K562 (cell line): ENCODE measurements around the gene CCDC69. TPM values are rescaled to one million over a fixed set of nuclear protein-coding genes. Genes with fewer than 3 reads are reported as not detected.

Source experiments
- ATAC-seq: fragments of 200-7000 bp; cut with Tn5 transposase; 3 replicates; pipeline ENCODE4 v1.9.1; 2020; ENCODE audit warnings: moderate library complexity
- BruUV-seq: library from RNA; stranded (reverse); fragments of 400-500 nt; replicated peaks from 2 replicates; lab custom pipeline; 2021; lab: Mats Ljungman, UMichigan
- CTCF ChIA-PET: fragments of 300-600 bp; formaldehyde crosslinking; extraction: SDS; loops from one replicate; lab custom pipeline; 2021; ENCODE audit warnings: low intra/inter-chr PET ratio; lab: Yijun Ruan, JAX
- POLR2A ChIA-PET: fragments of 300-600, 350-650 bp; sonication (Branson Sonifier 250); formaldehyde crosslinking; extraction: SDS; loops from one replicate; lab custom pipeline; 2021; ENCODE audit warnings: antibody characterized with exemption, inconsistent platforms; lab: Yijun Ruan, JAX
- DNase-seq, 4 experiments: peaks; one replicate each; pipeline versions ENCODE4 v3.0.0 to v3.0.0-alpha.2; 2011 to 2018; ENCODE audit warnings: low spot score in 3 of 4, mixed read lengths in 3 of 4; ENCODE audit errors: extremely low read depth in 1 of 4
- FAIRE-seq: peaks from 2 replicates; lab custom pipeline; 2011; peaks lifted over from hg19 to GRCh38; lab: Jason Lieb, UNC
- H2AFZ ChIP-seq: 2 replicates; pipeline ENCODE4 v1.6.0; 2011; ENCODE audit warnings: low read depth, low read length, control low read depth, inconsistent platforms
- H3K27ac ChIP-seq: fragments of 200-600 bp; 3 replicates; pipeline ENCODE4 v1.8.0; 2011; ENCODE audit warnings: low read depth, mild to moderate bottlenecking, control low read depth, inconsistent platforms, low read length, moderate library complexity, mixed read lengths; ENCODE audit errors: extremely low read depth
- H3K27me3 ChIP-seq, 2 experiments: fragments of 300-600 bp in 1 of 2; 2 replicates in 1 of 2; 3 replicates in 1 of 2; pipeline versions ENCODE4 v1.6.0 to v1.8.0; 2011; ENCODE audit warnings: inconsistent platforms in 2 of 2, low read length in 2 of 2, mild to moderate bottlenecking in 1 of 2, mixed read lengths in 1 of 2, moderate library complexity in 1 of 2; ENCODE audit not compliant: control insufficient read depth in 2 of 2, insufficient read depth in 2 of 2
- H3K36me3 ChIP-seq: fragments of 300-600 bp; 3 replicates; pipeline ENCODE4 v1.8.0; 2011; ENCODE audit warnings: mild to moderate bottlenecking, low read length, inconsistent platforms; ENCODE audit not compliant: control insufficient read depth, insufficient read depth
- H3K4me1 ChIP-seq, 2 experiments: fragments of 200-600 bp in 1 of 2; replicated peaks in 1 of 2; 2 replicates in 1 of 2; 3 replicates in 1 of 2; pipeline versions ENCODE4 v1.5.1 to v1.8.0; 2011; ENCODE audit warnings: inconsistent platforms in 2 of 2, low read length in 2 of 2, mild to moderate bottlenecking in 1 of 2, mixed read lengths in 1 of 2, moderate library complexity in 1 of 2; ENCODE audit not compliant: control insufficient read depth in 2 of 2, insufficient read depth in 2 of 2
- H3K4me2 ChIP-seq: 2 replicates; pipeline ENCODE4 v1.6.1; 2011; ENCODE audit warnings: low read length, control low read depth, inconsistent platforms, mixed read lengths; ENCODE audit not compliant: insufficient read depth
- H3K4me3 ChIP-seq: fragments of 200-600 bp; sonication (generic), shearing (Covaris generic); 2 replicates; pipeline ENCODE4 v1.5.1; 2016; ENCODE audit warnings: control low read depth, inconsistent platforms
- H3K79me2 ChIP-seq: fragments of 200-600 bp; 3 replicates; pipeline ENCODE4 v1.8.0; 2011; ENCODE audit warnings: low read length, inconsistent platforms; ENCODE audit not compliant: control insufficient read depth, insufficient read depth
- H3K9ac ChIP-seq, 2 experiments: 2 replicates each; pipeline versions ENCODE4 v1.6.0 to v1.6.1; 2011; ENCODE audit warnings: low read depth in 2 of 2, low read length in 2 of 2, control low read depth in 1 of 2, inconsistent platforms in 1 of 2, mild to moderate bottlenecking in 1 of 2, mixed read lengths in 1 of 2; ENCODE audit not compliant: insufficient read depth in 1 of 2
- H3K9me1 ChIP-seq: one replicate; pipeline ENCODE4 v1.6.0; 2011; ENCODE audit warnings: inconsistent platforms, mild to moderate bottlenecking, low read length, moderate library complexity; ENCODE audit not compliant: control insufficient read depth, insufficient read depth
- H3K9me3 ChIP-seq: replicated peaks from 2 replicates; pipeline ENCODE4 v1.5.1; 2011; ENCODE audit warnings: low read depth, low read length, inconsistent platforms; ENCODE audit not compliant: control insufficient read depth, insufficient read depth
- H4K20me1 ChIP-seq: replicated peaks from 2 replicates; pipeline ENCODE4 v1.6.1; 2011; ENCODE audit warnings: low read length, inconsistent platforms, mixed read lengths; ENCODE audit not compliant: control insufficient read depth, insufficient read depth
- ZNF253 ChIP-seq: fragments of 250-450 bp; sonication (Bioruptor Pico); conservative IDR thresholded peaks from 2 replicates; pipeline ENCODE4 v1.6.1; 2021; ENCODE audit warnings: mild to moderate bottlenecking
- in situ Hi-C: fragments of 300-500 bp; cut with MboI; formaldehyde crosslinking; loops from 4 replicates; pipeline ENCODE4 v1.15.0; 2018; ENCODE audit warnings: inconsistent platforms, mixed read lengths
- intact Hi-C: fragments of 100-400 bp; cut with micrococcal nuclease; formaldehyde crosslinking; loops from 2 replicates; pipeline ENCODE4 v1.14.2; 2022
- polyA plus RNA-seq, 8 experiments: library from polyadenylated mRNA; depleted of rRNA in 4 of 8; stranded (reverse) in 5 of 8; unstranded in 3 of 8; fragments of >200 nt; fragmentation: Nextera tagmentation in 2 of 8; fragmentation: Illumina TruSeq in 1 of 8; extraction: Ambion mirVana in 2 of 8; extraction: Trizol in 1 of 8; gene quantifications; 2 replicates each; pipeline versions ENCODE4 v1.2.1 to v1.2.3, GENCODE V29; 2011 to 2014; ENCODE audit warnings: inconsistent platforms in 1 of 8, missing spikeins in 1 of 8
- total RNA-seq, 7 experiments: library from RNA; depleted of rRNA in 6 of 7; stranded (reverse); fragments of >200 nt in 6 of 7; fragmentation: Illumina TruSeq in 2 of 7; extraction: Trizol in 2 of 7; gene quantifications; 2 replicates each; pipeline versions ENCODE4 v1.2.1 to v1.2.3, GENCODE V29; 2011 to 2021; ENCODE audit warnings: low replicate concordance in 1 of 7
- TF ChIP-seq, protein P1 (sequence below): sonication (generic); formaldehyde crosslinking; IDR thresholded peaks from 2 replicates; pipeline ENCODE4 v1.8.0; 2023; ENCODE audit warnings: missing genetic modification reagents, mild to moderate bottlenecking, borderline replicate concordance

CCDC69 gene
- total and polyA plus RNA-seq, 9 of the 15 experiments (the other 6 are each of a cell fraction or from before 2014, with no cell fraction given), result 0.65 to 12.2 (median 7.6) TPM

DNA sequence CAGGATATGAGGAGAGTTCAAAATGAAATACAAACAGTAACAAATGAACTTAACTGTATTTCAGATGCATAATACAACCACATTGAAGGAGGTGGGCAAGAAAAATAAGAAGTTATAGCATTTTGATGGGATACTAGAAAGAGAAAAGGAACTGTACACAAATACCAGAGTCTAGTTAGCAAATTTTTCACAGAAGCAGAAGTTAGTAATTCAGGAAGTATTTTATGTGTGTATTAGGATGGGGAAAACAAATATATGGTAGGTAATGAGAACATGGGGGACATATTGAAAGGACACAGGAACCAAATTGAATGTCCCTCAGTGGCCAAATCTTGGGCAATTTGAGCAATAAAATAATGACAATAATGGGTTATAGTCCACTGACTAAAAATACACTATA lies 47.4 kb upstream of the CCDC69 start:
- no peak overlapping the region for H3K27ac ChIP-seq
- no peaks in the 10 kb centered on the region for H4K20me1 ChIP-seq
- BruUV-seq, result no TSS peak
- no peak overlapping the region for H3K9ac ChIP-seq
- ATAC-seq (no peak), FAIRE-seq (no peak), DNase-seq (no peak)
- no peak overlapping the region for H3K4me3 ChIP-seq
- in situ Hi-C loops, result no loop called here
- TF ChIP-seq, protein P1, sequence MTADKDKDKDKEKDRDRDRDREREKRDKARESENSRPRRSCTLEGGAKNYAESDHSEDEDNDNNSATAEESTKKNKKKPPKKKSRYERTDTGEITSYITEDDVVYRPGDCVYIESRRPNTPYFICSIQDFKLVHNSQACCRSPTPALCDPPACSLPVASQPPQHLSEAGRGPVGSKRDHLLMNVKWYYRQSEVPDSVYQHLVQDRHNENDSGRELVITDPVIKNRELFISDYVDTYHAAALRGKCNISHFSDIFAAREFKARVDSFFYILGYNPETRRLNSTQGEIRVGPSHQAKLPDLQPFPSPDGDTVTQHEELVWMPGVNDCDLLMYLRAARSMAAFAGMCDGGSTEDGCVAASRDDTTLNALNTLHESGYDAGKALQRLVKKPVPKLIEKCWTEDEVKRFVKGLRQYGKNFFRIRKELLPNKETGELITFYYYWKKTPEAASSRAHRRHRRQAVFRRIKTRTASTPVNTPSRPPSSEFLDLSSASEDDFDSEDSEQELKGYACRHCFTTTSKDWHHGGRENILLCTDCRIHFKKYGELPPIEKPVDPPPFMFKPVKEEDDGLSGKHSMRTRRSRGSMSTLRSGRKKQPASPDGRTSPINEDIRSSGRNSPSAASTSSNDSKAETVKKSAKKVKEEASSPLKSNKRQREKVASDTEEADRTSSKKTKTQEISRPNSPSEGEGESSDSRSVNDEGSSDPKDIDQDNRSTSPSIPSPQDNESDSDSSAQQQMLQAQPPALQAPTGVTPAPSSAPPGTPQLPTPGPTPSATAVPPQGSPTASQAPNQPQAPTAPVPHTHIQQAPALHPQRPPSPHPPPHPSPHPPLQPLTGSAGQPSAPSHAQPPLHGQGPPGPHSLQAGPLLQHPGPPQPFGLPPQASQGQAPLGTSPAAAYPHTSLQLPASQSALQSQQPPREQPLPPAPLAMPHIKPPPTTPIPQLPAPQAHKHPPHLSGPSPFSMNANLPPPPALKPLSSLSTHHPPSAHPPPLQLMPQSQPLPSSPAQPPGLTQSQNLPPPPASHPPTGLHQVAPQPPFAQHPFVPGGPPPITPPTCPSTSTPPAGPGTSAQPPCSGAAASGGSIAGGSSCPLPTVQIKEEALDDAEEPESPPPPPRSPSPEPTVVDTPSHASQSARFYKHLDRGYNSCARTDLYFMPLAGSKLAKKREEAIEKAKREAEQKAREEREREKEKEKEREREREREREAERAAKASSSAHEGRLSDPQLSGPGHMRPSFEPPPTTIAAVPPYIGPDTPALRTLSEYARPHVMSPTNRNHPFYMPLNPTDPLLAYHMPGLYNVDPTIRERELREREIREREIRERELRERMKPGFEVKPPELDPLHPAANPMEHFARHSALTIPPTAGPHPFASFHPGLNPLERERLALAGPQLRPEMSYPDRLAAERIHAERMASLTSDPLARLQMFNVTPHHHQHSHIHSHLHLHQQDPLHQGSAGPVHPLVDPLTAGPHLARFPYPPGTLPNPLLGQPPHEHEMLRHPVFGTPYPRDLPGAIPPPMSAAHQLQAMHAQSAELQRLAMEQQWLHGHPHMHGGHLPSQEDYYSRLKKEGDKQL (CRISPR knock-in tag), result no peak
- no peak for TF ChIP-seq ZNF253 (CRISPR knock-in tag)
- H3K4me2 ChIP-seq, result no peak overlapping the region
- no peak overlapping the region for H2AFZ ChIP-seq
- H3K4me1 ChIP-seq, result no peaks in the 10 kb centered on the region
- H3K9me1 ChIP-seq, result no peaks in the 10 kb centered on the region
- H3K36me3 ChIP-seq, result peaks cover 9% of the 10 kb centered on the region; the same call in 1 of the 3 replicates
- H3K9me3 ChIP-seq, result no peaks in the 10 kb centered on the region
- peaks cover 0 to 6% of the 10 kb centered on the region in 2 experiments; a peak in 2 of 5 replicates for H3K27me3 ChIP-seq
- ChIA-PET CTCF (no interaction called here), POLR2A (interaction anchor here (0.5 kb wide), 1 partner anchor 17 kb away, joined by 3 read pairs; no protein-coding TSS in a partner anchor)
- intact Hi-C loops, result no loop called here
- H3K79me2 ChIP-seq, result no peaks in the 10 kb centered on the region
